HS-27A (cell line): ENCODE results near the gene JSRP1.
A peak's percentile ranks its signal among the peaks of the same experiment; 100 is the strongest.

Source experiments
- DNase-seq: peaks from one replicate; pipeline ENCODE4 v3.0.0-alpha.2; 2012; ENCODE audit warnings: low read depth, missing footprints

JSRP1 gene

DNA sequence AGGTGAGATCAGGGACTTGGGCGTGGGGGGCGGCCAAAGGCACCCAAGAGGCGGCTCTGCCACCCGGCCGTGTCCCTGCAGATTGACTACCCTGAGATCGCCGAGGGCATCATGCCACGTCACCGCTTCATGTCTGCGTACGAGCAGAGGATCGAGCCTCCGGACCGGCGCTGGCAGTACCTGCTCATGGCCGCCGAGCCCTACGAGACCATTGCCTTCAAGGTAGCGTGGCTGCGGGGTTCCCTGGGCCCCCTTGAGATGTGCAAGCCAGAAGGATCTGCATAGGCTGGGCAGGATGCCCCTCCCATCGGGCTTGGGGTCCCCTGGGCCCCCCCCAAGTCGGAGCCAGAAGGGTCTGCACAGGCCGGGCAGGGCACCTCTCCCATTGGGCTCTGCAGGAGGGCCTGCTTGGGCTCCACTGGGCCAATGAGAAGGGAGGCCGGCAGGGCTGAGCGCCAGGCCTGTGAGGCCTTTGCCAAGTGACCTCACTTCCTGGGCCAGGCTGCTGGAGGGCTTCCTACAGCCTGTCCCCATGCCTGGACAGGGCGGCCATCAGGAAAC lies 9.3 kb downstream of the JSRP1 start:
- no peak for DNase-seq

DNA sequence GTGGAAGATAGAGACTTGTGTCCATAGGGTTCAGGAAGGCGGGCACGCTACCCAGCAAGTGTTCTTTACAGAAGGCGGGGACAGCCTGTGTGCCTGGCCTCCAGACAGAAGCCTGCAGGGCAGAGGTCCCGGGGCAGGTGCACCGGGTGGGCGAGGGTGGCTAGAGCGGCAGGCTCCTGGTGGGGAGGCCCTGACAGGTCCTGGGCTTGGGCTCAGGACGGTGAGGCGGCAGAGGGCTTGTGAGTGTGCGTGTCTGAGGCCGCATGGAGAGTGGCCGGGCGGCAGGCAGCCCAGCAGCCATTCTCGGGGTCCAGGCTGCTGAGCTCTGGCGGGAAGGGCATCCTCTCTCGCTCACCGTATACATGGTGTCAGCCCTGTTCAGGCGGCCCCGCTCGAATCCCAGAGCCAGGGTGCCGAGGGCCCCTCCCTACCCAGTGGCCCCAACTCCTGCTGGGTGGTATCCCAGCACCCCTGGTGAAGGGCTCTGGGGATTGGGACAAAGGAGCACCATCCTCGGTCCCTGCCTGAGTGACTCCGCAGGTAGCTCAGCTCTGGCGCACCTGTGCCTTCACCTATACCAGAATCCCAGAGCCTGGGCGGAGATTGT lies 10.1 kb downstream of the JSRP1 start:
- DNase-seq: no peak

DNA sequence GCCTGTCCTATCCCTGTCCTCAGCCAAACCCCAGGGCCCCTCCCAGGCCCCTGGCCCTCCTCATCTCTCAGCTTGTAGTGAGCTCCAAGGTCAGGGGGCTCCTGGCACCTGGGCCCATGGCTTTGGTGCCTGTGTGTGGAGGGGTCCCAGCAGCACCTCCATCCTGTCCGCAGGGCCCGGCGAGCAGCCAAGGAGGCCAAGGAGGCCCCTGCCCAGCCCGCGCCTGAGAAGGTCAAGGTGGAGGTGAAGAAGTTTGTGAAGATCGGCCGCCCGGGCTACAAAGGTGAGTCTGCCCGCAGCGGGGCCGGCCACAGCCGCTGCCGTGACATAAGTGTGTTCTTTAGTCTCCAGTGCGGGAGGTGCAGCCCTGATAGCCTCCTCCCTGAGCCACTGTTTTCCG lies 10.9 kb downstream of the JSRP1 start:
- no peak for DNase-seq

DNA sequence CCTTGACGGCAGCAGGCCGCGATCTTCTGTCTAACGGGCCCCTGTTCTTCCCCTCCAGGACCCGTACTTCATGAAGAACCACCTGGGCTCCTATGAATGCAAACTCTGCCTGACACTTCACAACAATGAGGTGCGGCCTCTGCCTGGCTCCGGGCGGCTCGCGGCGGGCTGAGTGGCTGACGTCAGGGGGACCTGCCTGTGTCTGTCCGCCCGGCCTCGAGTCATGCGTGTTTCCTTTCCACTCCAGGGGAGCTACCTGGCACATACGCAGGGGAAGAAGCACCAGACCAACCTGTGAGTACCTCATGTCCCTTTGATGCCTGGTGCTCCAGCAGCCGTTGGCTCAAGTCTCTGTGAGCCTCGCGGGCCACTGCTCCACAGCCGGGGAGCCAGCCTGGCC lies 11.7 kb downstream of the JSRP1 start:
- no peak for DNase-seq

DNA sequence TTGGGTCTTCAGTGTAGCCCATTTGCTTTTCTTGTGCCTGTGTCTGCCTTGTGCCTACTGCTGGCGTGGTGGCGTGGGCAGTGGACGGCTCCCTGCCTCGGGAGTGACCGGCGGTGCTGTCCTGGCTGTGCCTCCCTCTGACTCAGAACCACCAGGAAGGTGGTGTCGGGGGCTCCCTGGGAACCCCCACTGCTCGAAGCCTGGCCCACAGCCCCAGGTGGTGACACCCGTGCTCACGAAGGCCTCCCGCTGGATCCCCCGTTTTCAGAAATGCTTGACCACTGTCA lies 12.1 kb downstream of the JSRP1 start:
- no peak for DNase-seq

DNA sequence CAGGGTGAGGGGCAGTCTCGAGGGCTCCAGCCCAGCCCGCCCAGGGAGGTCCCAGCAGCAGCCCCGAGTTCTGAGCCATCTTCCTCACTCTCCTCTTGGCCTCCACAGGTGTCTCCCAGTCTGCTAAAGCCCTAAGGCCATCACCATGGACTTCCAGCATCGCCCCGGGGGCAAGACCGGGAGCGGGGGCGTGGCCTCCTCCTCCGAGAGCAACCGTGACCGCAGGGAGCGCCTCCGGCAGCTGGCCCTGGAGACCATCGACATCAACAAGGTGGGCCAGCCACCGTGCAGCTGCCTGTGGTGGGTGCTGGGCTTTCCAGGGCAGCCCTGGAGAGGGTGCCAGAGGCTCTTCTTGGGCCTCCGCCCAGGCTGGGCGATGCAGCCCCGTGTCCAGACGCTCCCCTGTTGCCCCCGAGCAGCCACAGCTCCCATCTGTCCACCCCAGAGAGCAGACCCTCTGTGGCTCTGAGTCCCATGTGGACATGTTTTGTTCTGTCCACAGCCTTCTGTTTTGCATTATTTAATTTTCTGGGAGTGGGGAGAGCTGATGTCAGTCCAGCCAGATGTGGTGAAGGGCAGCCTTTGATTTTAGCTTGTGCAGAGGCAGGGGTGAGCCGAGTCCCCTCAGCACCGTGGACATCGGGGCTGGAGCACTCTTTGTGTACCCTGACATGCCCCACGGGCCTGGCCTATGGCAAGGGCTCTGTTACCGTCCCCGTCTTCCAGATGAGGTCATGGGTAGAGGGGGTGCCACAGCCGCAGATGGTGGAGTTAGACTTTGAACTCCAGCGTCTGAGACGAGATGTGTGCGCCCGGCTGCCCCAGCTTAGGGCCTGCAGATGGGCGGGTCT lies 12.7 kb downstream of the JSRP1 start:
- DNase-seq: no peak

DNA sequence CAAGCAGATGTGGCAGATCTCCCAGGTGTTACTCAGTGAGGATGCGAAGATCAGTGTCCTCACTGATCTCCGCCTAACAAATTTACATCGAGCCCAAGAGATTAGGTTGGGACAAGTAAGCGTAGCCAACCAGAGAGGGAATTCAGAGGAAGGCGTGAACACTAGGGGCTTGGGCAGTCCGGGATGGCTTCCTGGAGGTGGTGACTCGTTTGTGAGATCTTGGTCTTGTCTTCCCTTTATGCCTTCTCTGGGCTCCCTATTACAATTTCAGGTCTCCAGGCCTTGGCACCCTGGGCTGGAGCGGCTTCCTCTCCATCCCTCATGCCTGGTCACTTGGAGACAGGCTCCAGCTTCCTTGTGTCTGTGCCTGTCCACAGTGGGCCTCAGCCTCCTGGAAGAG lies 13.4 kb downstream of the JSRP1 start:
- DNase-seq: no peak

DNA sequence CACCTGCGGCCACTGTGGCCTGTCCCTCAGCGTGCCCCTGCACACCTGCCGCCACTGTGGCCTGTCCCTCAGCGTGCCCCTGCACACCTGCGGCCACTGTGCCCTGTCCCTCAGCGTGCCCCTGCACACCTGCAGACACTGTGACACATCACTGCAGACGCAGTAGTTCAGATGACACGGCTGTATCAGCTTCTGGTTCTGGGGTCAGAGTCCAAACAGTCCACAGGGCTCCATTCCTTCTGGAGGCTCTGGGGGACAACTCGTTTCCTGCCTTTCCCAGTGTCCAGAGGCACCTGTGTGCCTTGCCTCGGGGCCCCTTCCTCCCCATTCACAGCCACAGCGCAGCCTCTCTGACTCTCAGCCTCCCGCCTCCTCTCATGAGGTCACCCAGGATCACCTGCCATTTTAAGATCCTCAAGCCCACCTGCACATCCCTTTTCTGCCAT lies 14.1 kb downstream of the JSRP1 start:
- DNase-seq: no peak

DNA sequence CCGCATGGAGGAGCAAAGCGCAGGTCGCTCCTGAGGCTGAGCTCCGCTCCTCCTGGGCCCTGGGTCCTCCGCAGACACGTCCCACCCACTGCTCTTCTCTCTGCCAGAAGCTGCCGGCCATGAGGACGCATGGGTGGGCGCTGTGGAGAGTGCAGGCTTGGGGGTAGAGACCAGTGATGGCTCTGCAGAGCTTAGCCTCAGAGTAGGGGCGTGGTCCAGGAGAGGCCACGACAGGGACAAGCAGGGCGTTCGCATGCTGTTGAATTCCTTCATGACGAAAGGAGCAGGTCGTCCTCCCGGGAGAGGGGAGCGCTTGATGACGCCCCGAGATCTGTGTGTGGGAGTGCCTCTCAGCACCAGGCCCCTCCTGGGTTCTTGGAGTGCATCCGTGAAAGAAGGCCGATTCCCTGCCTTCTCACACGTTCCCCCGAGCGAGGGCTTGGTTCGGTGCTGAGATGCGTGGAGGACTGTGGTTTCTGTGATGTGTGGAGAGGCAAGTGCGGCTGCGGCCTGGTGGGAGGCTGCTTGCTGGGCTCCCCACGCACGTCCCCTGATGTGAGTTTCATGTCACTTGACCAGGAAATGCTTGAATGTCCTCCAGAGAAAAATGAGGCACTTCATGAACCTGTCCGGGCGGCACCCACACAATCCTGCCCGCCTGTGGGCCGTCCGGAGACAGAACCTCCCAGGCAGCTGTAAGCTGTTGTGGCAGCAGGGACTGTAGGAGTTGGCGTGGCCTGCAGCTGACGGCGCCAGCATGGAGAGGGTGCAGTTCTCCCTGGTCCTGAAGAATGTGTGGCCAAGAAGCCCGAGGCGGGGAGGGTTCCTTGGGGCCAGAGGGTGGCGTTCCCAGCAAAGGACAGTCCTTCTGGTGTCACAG lies 15.1 kb downstream of the JSRP1 start:
- no peak for DNase-seq

DNA sequence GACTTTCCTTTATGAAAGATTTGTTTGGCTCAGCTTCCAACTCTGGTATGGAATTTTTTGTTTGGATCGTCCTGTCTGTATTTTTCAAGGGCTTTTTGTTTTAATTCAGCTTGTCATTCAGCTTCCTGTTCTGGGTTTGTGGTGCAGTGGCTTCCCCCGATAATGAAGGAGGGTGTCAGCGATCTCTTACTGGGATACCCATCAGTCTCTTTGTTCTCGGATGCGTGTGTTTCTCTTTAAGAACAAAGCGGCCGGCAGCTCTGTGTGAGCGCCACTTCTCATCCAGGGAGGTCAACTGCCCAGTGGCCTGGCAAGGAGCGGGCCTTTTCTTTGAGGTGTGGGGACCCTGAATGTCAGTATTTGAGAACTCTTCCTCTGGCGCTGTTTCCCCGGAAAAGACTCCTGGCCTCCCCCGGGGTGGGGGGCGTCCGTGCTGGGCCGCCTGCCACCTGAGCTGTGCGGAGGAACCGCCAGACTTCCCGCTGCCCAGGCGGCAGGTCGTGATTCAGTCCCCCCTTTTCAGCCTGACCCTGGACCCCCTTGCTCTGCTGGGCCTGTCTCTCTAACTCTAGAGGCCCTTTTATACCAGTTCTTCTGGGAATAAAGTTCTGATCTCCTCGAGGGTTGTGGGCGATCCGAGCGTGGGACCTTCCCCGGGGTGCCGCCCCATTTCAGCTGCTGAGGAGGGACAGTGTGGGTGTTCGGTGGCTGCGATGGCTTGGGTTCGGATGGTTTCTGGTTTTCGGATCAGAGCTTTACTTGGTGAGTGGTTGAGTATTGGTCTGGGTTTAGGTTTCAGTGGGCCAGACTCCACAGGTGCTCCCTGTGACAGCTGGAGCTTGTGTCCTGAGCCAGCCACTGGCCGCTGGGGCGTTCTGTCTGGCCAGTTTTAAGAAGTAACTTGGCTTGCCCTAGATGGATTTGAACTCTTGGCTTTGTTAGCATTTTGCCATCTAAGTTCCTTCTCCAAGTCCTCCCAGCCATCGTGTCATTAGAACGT lies 16.1 kb downstream of the JSRP1 start:
- no peak for DNase-seq

DNA sequence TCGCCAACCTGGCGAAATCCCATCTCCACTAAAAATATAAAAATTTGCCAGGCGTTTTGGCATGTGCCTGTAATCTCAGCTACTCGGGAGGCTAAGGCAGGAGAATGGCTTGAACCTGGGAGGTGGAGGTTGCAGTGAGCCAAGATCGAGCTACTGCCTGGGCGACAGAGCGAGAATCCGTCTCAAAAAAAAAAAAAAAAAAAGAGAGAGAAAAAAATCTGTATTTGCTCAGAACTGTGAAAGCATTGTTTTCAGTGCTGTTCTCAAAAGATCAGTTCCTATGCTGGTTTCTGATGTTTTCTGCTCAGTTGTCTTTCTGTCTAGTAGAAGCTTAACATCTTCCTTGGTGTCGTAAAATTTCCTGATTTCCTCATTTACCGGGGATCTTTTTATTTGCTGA lies 17.0 kb downstream of the JSRP1 start:
- no peak for DNase-seq

DNA sequence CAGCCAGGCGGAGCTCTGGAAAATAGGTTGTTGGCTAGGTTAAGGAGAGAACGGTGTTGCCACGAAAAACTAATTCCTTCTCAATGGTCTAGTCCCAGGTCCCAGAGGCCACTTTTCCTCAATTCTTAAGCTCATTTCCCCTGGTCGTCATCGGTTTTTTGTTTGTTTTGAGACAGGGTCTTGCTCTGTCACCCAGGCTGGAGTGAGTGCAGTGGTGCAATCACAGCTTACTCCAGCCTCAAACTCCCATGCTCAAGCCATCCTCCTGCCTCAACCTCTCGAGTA lies 18.4 kb downstream of the JSRP1 start:
- no peak for DNase-seq

DNA sequence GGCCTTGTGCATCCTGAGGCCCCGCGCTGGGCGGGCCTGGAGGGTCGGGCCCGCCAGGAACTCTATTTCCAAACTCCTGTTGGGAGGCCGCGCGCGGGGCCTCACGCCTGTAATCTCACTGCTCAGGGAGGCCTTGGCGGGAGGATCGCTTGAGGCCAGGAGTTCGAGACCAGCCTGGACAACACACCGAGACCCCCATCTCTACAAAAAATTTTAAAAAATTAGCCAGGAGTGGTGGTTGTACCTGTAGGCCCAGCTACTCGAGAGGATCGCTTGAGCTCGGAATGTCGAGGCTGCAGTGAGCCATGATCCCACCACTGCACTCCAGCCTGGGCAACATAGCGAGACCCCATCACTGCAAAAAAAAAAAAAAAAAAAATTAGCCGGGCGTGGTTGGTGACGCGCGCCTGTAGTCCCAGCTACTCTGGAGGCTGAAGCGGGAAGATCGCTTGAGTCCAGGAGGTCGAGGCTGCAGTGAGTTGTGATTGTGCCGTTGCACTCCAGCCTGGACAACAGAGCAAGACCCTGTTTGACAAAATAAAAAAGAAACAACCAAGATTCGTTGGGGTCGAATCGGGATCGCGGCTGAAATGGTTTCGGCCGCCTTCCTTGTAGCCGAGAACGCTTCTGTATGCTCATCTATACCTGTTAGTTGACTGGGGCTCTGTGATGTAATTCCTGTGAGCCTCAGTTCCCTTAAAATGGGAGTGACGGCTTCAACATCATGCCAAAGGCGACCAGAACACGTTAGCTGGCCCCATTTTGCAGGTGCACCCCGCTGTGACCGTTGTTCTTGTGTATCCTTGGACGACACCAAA lies 19.0 kb downstream of the JSRP1 start:
- no peak for DNase-seq

DNA sequence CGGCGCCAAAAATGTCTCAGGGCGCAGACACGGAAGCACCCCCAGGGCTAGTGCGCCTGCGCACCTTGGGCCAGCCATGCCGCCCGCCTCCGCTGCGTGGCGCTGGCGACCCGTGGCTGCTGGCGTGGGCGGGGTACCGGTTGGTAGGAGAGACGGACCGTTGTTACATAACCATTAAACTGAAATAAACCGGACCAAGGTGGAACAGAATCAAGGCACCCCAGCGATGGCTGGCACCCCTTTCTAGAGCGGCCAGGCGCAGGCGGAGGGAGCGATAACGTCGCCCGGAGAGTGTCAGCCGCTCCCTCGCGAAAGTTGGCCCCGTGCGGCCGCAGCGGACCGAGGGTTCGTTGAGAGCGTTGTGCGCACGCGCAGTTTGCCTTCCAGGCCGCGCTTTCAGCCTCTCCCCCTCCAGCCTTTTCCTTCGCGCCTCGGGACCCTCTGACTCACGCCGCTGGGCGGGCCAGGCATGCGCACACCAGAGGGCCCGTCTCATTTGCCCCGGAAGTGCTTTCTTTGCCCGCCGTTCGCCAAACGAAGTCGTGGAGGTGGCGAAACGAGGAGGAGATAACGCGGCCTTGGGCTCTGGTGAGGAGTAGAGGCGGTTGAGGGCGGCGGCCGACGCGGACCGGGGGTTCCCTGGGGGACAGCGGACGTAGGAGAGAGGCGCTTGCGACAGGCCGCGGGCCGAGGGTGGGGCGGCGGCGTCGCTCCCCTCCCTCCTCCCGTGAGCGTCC lies 19.7 kb downstream of the JSRP1 start, which contains the start of the genes PLEKHJ1 and SF3A2:
TSS of gene PLEKHJ1 (minus strand) at position 16 of the 737 bp plus-strand sequence. CDS start 81 bp downstream, outside the sequence.
TSS of gene SF3A2 (plus strand) at position 511 of the 737 bp plus-strand sequence. CDS start 6,595 bp downstream, outside the sequence.
- DNase-seq: peak; percentile 92

DNA sequence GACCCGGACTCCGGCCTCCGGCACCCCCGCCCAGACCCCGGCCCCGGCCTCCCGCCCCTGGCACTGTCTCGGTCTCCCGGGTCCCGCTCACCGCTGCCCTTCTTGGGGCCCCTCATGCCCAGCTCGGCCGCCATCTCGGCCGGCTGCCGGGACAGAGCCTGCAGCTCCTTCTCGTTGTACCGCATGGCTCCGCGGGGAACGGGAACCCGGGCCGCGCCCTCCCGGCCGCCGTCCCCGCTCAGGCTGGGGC lies 20.2 kb downstream of the JSRP1 start:
- no peak for DNase-seq

DNA sequence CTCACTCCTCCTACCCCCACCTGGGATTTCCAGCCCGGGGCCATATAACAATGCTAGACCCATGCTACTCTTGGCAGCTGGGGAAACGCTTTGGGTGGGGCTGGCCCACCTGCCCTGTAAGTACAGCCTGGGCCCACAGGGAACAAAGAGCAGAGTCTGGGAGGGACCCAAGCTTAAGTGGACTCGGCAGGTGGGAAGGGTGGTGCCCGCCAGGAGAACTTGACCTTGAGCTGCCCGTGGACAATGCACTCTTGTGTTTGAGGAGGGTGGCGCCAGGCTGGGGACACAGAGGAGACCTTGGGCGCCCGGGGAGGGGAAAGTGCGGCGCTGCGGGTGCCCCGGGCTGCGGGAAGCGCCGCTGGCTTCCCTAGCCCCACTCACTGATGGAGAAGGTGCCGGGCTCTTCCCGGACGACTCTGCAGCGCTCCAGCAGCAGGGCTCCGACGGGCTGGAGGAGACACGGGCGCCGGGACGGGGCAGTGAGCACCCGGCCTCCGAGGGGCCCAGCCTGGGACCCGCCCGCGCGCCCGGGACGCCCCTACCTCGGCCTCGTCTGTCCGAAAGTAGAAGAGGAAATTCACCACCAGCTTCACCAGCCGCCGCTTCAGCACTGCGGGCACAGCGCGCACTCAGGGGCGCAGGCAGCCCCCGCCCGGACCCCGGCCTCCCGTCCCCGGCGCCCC lies 20.7 kb downstream of the JSRP1 start:
- DNase-seq: no peak

DNA sequence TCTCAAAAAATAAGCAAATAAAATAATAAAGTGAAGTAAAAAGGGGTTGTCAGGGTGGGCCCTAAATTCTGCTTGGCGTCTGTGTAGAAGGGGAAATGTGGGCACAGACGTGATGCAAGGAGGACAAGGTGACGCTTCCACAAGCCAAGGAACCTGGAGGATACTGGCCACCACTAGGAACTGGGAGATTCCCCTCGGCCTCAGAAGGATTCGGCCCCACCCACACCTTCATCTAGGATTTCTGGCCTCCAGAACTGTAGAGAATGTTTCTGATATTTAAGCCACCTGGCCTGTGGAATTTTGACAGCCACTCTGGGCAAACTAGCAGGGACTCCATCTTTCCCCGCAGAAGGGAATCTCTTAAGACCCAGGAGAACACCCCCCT lies 21.2 kb downstream of the JSRP1 start:
- DNase-seq: no peak

DNA sequence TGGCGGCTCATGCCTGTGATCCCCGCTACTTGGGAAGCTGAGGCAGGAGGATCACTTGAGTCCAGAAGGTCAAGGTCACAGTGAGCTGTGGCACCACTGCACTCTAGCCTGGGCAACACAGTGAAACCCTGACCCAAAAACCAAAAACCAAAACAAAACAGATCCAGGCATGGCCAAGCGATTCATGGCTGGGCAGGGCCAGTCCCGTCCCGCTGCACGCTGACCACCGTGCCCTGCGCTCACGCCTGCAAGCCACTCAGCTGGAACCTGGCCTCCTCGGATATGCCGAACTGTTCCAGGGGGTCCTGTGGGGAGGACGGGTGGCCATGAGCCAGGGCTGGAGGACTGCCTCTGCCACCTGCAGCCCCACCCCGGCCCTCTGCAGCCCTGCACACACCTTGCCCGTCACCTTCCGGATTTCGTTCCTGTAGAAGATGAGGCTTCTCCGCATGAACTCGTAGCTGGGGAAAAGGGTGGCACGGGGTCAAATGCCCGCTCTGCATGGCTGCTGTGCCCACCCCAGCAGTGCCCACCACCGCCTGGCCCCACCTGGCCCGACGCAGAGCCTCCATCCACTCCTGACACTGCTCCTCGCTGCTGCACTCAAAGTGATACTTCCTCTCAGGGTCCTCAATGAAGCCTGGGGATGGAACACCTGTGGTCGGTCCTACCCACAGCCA lies 22.5 kb downstream of the JSRP1 start:
- DNase-seq: no peak
